GM21528 (cell line): Measurements from ENCODE around the gene NPW.
"Not testable (repeated sequence)": the region's sequence is repeated elsewhere in the genome, so short reads cannot be mapped to it uniquely, and the experiment has no call there.

Source experiments
- ATAC-seq: cut with Tn5 transposase; IDR thresholded peaks from one replicate; pipeline ENCODE4 v1.9.1; 2021; ENCODE audit warnings: mild to moderate bottlenecking, moderate library complexity; ENCODE audit not compliant: unreplicated experiment, low FRiP score

NPW gene

DNA sequence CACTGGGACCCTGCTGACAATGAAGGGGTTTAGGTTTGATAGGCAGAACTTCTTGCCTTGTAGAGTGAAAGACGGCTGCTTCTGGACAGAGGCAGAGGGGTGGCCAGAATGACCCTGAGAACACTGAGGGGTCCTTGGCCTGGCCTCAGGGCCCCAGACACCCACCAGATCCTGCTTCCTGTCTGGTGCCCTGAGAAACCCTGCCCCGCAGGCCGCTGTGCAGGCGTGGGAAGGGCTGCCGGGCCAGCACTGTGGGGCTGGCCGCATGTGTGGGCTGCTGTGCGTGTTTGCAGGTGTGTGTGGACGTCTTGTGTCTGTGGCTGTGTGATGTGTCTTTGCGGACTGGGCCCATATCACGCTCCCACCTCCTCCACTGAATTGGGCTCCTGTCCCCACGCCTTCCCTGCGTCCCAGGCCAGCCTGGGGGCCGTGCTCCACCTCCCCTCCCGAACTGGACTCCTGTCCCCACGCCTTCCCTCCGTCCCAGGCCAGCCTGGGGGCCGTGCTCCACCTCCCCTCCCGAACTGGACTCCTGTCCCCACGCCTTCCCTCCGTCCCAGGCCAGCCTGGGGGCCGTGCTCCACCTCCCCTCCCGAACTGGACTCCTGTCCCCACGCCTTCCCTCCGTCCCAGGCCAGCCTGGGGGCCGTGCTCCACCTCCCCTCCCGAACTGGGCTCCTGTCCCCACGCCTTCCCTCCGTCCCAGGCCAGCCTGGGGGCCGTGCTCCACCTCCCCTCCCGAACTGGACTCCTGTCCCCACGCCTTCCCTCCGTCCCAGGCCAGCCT lies 14.5 kb downstream of the NPW start:
- not testable (repeated sequence) for ATAC-seq

DNA sequence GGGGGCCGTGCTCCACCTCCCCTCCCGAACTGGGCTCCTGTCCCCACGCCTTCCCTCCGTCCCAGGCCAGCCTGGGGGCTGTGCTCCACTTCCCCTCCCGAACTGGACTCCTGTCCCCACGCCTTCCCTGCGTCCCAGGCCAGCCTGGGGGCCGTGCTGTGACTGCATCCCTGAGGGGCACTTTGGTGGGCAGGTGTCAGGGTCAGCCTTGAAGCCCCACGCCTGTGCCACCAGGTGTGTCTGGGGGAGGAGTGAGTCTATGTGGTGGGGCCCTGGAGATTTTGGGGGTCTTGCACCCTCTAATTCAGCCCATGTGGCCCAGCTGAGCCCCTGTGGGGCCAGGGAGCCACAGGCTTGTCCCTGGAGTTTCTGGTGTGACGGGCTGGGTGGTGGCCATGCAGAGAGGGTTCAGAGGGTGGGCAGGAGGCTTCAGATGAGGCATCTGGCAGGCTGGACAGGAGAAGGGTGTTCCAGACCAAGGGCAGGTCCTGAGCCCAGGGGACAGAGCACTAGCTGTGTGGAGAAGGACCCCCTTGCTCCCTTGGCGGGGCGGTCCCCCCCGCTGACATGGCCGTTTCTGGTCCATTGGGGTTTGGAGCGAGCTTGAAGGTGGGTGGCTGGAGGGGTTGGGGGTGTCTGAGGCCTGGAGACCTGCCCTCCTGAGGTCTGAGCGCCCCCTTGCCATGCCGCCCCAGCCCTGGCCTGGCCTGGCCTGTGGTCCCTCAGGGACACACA lies 15.3 kb downstream of the NPW start:
- no peak for ATAC-seq

DNA sequence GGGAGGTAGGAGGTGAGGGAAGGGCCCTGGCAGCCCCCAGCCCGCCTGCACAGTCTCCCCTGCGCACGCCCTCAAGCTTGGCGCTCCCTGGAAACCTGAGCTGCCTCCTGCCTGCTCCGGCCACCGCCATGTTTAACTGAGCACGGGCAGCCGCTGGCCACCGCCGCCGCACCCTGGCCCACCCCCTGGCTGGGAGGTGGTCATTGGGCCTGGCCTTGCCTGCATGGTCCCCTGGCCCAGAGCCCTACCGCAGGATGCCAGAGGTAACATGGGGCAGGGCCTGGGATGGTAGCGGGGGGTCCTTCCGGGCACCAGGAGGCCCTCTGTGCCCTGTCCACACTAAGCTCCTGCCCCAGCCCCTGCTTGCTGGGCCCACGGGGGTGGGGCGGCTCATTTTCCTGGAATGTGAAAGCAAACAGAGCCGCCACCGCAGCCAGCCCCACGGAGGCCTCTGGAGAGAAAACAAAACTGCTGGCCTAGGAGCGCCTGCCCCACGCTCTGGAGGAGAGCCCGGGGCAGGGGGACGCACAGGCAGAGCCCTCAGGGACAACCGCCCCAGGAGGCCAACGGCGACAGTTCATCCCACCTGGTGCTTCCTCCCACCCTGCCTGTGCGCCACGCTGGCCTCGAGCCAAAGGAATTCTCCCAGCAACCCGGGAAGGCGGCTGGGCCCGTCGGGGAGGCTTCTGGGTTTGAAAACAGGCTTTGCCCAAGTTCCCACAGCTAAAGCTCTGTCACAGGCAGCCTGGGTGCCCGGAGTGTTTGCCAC lies 16.0 kb downstream of the NPW start:
- ATAC-seq = no peak

DNA sequence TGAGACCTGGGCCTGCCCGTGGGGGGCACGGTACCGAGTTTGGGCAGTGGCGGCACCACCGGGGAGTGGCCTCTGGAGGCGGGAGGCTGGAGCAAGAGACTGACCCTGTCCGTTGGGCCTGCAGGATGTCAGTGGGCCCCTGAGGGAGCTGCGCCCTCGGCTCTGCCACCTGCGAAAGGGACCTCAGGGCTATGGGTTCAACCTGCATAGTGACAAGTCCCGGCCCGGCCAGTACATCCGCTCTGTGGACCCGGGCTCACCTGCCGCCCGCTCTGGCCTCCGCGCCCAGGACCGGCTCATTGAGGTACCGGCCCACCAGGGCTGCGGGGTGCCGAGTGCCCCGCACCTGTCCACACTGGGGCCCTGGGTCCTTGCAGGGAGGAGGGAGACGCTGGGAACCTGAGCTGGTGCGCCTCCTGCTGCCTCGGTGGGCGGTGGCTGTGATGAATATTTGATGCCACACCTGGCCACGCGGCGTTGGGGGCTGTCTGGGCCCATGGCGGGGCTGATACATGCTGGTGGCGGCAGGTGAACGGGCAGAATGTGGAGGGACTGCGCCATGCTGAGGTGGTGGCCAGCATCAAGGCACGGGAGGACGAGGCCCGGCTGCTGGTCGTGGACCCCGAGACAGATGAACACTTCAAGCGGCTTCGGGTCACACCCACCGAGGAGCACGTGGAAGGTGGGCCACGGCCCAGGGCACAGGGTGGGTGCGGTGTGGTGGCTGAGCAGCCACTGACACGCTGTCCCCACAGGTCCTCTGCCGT lies 16.8 kb downstream of the NPW start:
- ATAC-seq = no peak

DNA sequence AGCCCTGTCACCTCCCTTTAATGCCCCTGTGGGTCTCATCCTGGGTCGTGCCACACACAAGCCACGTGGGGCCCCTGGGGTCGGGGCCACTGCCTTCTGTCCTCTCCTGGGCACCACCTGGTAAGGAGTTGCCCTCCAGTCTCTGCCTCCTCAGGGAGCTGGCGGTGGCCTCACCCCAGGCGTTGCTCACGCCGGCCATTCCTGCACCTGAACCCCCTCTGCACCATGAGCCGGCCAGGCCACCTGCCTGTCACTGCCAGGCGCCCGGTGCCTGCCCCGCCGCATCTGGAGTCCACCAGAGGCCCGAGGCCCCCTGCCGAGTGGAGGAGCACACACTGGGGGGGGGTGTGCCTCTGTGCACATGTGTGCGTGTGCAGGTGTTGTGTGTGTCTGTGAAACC lies 17.5 kb downstream of the NPW start:
- no peak for ATAC-seq

DNA sequence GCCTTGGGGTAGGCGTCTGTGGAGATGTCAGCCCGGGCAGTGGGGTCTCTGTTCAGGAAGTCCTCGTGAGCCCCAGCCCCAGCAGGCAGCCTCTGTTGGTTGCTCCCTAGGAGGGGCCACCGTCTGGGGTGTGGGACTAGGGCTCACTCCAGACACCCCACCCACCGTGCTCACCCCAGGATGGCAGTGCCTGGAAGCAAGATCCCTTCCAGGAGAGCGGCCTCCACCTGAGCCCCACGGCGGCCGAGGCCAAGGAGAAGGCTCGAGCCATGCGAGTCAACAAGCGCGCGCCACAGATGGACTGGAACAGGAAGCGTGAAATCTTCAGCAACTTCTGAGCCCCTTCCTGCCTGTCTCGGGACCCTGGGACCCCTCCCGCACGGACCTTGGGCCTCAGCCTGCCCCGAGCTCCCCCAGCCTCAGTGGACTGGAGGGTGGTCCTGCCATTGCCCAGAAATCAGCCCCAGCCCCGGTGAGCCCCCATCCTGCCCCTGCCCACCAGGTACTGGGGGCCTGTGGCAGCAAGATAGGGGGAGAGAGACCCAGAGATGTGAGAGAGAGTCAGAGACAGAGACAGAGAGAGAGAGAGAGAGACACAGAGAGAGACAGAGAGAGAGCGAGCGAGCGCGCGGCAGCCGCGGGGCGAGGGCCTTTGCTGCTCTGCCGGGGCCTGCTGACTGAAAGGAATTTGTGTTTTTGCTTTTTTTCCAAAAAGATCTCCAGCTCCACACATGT lies 18.2 kb downstream of the NPW start:
- no peak for ATAC-seq

DNA sequence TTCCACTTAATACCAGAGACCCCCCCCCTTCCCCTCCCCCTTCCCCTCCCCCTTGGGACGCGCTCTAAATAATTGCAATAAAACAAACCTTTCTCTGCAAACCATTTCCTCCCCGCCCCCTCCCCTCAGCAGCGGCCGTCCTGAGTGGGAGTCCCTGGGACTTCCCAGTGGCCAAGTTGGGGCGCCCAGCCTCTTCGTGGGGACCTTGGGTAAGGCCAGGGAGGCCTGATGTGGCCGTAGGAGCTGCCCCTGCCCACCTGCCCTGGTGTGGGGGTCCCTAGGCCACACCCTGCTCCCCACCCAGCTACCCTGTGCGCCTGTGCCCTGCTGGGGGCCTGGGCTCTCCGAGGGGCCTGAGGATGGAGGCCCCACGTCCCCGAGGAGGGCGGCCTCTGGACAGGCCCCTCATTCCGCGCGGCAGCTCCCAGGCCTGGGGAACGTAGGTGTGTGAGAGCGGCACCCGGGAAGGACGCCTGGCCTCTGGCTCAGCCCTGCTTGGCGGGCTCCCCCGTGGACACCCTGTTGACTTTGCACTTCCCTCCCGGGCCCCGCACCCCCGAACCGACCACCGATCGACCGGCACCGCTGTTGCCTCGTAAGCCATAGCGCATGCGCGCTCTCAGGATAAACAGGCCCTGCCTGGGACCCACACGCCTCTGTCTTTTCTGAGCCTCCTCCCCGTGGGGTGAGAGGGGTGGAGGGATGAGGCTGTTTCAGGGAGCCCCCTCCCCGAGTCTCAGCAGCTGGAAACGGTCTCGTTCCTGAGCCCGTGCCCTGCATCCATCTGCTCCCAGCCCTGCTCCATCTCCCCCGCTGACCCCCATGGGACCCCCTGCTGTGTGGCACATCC lies 19.0 kb downstream of the NPW start:
- ATAC-seq = no peak

DNA sequence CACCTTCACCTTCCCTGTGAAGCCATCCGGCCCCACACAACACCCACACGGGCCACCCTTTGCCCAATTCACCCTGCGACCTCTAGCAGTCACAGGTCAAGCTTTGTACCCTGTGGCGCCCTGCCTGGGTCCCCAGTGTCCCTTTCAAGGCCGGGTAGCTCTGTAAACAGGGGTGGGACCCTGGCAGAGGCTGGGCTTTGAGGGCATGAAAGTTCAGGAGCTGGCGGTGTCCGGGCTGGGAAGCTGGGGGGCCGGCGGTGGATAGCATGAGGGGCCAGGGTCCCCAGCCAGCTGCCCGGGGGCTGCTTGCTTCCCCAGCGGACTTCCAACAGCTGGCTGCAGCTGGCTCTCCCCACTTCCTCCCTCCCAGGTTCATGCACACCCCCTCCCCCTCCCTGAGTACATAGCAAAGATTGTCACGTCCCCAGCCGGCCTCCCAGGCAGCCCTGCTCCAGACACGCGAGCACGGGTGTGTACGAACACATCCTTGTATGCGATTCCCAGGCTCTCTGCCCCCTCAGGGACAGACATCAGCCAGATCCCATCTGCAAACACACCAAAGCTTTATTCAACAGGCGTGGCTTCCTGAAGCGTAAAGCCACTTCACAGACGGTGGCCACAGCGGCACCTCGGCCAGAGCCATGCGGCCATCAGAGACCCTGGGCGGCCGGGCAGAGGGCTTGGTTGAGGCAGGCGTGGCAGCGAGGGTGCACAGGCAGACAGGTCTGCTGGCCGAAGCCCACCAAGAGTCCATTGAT lies 19.9 kb downstream of the NPW start:
- ATAC-seq = no peak

DNA sequence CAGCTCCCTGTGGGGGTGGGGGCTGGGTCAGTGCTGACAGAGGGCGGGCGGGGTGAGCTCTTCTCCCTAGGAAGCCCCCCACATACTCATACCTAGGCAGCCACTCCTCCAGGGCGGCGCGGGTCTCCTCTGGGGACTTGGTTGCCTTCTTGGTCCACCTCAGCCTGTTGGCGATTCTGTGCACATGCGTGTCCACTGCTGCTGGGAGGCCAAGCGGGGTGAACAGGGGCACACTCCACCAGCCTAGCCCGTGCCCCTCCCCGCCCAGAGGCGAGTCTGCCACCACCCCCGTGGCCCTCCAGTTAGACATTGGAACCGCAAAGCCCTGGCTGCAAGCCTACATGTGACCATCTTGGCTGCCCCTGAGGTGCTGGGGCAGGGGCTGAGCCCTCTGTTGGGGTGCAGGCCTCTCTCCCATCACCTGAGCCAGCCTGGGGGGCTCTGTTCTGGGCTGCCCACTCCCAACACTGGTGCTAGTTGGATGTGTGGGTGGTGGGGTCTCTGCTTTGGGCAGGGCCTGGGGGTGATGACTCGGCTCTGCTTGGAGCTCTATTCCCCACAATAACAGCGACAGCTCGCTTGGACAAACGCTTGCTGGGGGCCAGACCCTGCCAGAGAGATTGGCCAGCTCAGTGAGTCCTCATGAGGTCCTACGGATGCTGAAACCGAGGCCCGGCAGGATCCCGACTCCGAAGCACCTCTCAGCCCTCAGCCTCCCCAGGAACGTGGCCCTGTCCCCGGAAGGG lies 20.6 kb downstream of the NPW start:
- no peak for ATAC-seq

DNA sequence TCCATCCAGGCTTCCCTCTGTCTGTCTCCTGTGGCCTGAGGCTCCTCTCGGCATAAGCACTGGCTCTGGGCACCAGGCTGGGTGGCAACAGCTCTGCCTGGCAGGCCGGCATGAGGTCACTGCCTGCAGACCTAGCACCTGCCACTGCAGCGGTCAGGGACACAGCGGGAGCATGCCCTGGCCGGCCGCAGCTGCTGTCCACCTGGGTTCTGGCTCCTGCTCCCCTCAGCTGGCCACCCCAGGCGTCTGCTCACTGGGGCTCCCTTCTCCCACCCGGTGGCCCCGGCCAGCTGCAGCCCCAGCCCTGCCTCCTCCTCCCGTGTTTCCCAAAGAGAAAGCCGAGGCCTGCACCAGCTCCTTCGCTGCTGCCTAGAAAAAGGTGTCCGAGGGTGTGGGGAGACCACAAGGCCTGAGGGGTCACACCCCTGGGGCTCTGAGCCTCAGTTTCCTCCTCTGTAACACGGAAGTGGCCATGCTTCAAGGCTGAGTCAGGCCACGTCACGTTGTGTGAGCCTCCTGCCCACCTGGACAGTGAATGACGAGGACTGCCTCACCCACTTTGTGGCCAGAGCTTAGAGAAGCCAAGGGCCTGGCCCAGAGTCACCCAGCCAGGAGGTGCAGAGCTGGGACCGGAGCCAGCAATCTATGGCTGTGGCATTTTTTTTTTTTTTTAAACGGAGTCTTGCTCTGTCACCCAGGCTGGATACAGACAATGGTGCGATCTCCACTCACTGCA lies 21.4 kb downstream of the NPW start:
- ATAC-seq = no peak

DNA sequence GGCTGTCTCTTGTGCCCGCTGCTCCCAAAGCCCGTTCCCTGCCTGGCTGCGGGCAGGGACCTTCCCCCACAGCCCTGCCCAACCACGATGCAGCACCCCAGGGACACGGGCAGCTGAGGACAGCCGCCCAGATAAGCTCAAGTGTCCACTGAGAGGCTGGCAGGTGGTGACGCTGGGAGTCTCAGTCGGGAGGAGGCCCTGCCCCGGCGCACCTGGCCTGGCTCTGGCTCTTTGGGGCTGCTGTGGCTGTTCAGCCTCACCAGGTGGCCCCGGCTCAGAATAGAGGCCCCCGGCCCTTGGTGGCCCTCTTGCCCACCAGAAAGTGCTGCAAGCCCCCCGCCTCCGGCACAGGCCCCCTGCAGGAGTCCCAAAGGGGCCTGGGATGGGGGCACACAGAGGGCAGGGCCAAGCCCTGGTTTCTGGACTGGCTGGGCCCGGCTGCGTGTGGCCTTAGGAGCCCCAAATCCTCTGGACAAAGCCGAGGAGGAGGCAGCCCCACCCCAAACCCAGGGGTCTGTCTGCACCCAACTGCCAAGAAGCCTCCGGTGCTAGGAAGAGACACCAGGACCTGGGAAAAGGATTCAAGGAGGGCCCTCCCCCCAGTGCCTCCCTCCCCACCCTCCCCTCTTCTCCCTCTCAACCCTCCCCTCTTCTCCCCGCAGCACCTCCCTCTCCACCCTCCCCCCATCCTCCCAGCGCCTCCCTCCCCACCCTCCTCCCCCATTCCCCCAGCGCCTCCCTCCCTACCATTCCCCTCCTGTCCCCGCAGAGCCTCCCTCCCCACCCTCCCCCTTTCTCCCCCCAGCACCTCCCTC lies 22.8 kb downstream of the NPW start:
- no peak for ATAC-seq

DNA sequence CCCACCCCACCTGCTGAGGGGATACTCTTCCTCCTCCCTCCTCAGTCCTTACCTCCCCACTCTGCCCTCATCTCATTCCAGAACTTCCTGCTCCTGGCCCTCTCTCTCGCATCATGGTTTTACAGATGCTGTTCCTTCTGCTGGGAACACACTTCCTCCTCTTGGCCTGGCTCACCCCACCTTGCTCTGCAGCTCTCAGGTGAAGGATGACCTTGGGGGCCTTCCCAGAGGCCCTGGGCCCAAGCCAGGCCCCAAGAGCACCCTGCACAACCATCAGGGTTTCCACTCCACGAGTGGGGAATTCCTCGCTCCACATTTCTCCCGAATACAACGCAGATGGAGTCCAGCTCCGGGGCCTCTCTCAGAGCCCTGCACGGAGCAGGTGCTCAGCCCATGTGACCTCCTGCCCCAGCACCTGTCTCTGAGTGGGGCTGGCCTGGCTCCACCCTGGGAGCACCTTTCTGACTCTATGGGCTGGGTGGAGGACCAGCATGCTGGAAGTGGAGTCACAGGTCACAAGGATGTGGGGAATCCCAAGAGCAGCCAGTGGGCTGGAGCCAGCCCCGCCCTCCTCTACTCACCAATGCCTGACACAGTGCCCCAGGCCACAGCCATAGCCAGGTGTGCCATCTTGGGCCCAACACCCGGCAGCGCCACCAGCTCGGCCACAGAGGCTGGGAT lies 23.5 kb downstream of the NPW start:
- no peak for ATAC-seq

DNA sequence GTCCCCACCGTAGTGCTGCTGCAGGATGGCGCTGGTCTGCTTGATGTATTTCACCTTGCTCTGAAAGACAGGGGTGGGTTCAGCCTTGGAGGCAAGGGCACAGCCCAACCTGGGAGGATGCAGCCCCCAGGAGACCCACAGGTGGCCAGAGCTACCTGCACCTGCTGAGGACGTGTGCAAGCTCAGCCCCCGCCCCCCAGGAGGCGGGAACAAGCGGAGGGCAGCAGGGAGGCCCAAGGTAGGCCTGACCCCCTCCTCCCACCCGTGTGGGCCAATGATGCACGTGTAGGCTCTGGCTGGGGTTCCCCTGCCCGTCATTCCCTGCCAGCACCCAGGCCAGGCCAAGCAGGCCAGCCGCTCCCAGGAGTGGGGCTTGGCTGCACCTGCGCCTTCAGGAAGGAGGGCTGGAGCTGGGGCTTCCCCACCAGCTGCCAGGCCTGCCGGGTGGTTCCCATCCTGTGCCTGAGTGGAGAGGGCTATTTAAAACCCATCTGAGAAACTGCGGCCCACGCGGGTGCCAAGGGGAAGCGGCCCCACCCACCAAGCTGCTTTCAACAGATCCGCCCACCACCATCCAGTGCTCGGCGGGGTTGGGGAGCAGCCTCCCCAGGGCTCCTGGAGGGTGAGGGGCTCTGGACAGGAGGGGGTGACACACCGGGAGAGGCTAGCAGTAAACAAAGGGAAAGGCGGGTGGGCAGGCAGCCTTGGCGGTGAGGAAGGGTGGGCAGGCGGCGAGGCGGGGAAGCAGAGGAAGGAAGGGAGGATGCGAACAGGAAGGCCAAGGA lies 24.3 kb downstream of the NPW start:
- ATAC-seq = no peak

DNA sequence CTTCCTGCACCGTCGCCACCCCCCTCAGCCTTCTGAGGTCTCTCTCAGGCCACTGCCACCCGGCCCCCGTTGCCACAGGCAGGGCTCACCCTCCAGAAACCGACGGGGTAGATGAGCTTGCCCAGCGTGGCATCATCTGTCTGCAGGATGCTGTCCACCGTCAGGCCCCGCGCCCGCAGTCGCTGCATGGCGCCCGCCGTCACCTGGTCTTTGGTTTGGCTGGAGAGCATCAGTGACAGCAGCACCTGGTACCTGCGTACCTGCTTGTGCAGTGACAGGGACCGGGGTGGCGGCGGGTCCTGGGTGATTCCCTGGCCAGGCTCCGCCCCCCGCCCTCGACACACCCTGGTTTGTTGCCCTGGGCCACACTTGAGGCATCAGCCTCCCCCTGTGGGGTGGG lies 25.0 kb downstream of the NPW start:
- ATAC-seq = no peak
